SK-N-SH treated with all-trans-retinoic acid at 6 μM for 48 hours (cell line): Measurements from ENCODE around the gene FOXN1.

Experiments used
- CREB5 ChIP-seq: fragments of 250-450 bp; sonication (Bioruptor Pico); IDR thresholded peaks from 2 replicates; pipeline ENCODE4 v1.5.1; 2020; ENCODE audit warnings: low read depth, mild to moderate bottlenecking, moderate library complexity
- CSDC2 ChIP-seq: fragments of 250-450 bp; sonication (Bioruptor Pico); IDR thresholded peaks from 2 replicates; pipeline ENCODE4 v1.5.0; 2020; ENCODE audit warnings: mild to moderate bottlenecking, moderate library complexity
- ESRRG ChIP-seq: fragments of 250-450 bp; sonication (Bioruptor Pico); IDR thresholded peaks from 2 replicates; pipeline ENCODE4 v1.6.1; 2021; ENCODE audit warnings: mild to moderate bottlenecking
- PATZ1 ChIP-seq: fragments of 250-450 bp; sonication (Bioruptor Pico); IDR thresholded peaks from 2 replicates; pipeline ENCODE4 v1.8.0; 2020; ENCODE audit warnings: mild to moderate bottlenecking, moderate library complexity, borderline replicate concordance
- PPARA ChIP-seq: fragments of 250-450 bp; sonication (Bioruptor Pico); IDR thresholded peaks from 2 replicates; pipeline ENCODE4 v1.5.0; 2020; ENCODE audit warnings: mild to moderate bottlenecking, borderline replicate concordance
- RARB ChIP-seq: fragments of 250-450 bp; sonication (Bioruptor Pico); IDR thresholded peaks from 2 replicates; pipeline ENCODE4 v1.8.0; 2021; ENCODE audit warnings: mild to moderate bottlenecking, moderate library complexity
- TOX ChIP-seq: fragments of 250-450 bp; sonication (Bioruptor Pico); IDR thresholded peaks from 2 replicates; pipeline ENCODE4 v1.8.0; 2021; ENCODE audit warnings: mild to moderate bottlenecking, moderate library complexity, borderline replicate concordance
- ZFP3 ChIP-seq: fragments of 250-450 bp; sonication (Bioruptor Pico); IDR thresholded peaks from 2 replicates; pipeline ENCODE4 v1.5.0; 2020; ENCODE audit warnings: mild to moderate bottlenecking, moderate library complexity
- ZFP30 ChIP-seq: fragments of 450-650 bp; formaldehyde crosslinking; IDR thresholded peaks from 2 replicates; pipeline ENCODE4 v1.5.0; 2022; ENCODE audit warnings: mild to moderate bottlenecking, moderate library complexity
- ZNF8 ChIP-seq: fragments of 450-650 bp; formaldehyde crosslinking; IDR thresholded peaks from 2 replicates; pipeline ENCODE4 v1.5.0; 2020; ENCODE audit warnings: mild to moderate bottlenecking, moderate library complexity

- TF ChIP-seq PATZ1 (CRISPR knock-in tag) (no peak), TOX (CRISPR knock-in tag) (no peak), RARB (CRISPR knock-in tag) (no peak), CREB5 (CRISPR knock-in tag) (no peak), ESRRG (no peak), ZFP3 (CRISPR knock-in tag) (no peak), ZFP30 (CRISPR knock-in tag) (no peak), ZNF8 (CRISPR knock-in tag) (no peak), PPARA (CRISPR knock-in tag) (no peak), CSDC2 (CRISPR knock-in tag) (no peak)
Measured at GRCh38 chr17:28520687-28521086, 14.5 kb downstream of the FOXN1 start.
